Caco-2 (cell line): ENCODE measurements around the gene CCDC102B. TPM values are rescaled to one million over a fixed set of nuclear protein-coding genes. Genes with fewer than 3 reads are reported as not detected.

ENCODE experiments used
- BruUV-seq: library from RNA; stranded (reverse); fragments of 400-500 nt; replicated peaks from 2 replicates; lab custom pipeline; 2021; lab: Mats Ljungman, UMichigan
- CTCF ChIA-PET: fragments of 300-600 bp; sonication (Branson Sonifier 250); formaldehyde crosslinking; loops from one replicate; lab custom pipeline; 2022; ENCODE audit warnings: antibody characterized with exemption; lab: Charles Lee
- POLR2A ChIA-PET: fragments of 300-600 bp; sonication (Branson Sonifier 250); formaldehyde crosslinking; loops from one replicate; lab custom pipeline; 2022; ENCODE audit warnings: antibody characterized with exemption; lab: Charles Lee
- DNase-seq, 2 experiments: peaks; one replicate each; pipeline versions ENCODE4 v3.0.0 to v3.0.0-alpha.2; 2020 to 2022
- H3K27me3 ChIP-seq: replicated peaks from 2 replicates; pipeline ENCODE4 v1.6.0; 2011; ENCODE audit warnings: low read length; ENCODE audit not compliant: control insufficient read depth, insufficient read depth
- H3K36me3 ChIP-seq: 2 replicates; pipeline ENCODE4 v1.5.1; 2011; ENCODE audit warnings: low read length; ENCODE audit not compliant: control insufficient read depth, insufficient read depth
- H3K4me1 ChIP-seq: fragments of 250-450 bp; sonication (Bioruptor Pico); 2 replicates; pipeline ENCODE4 v1.5.1; 2020; ENCODE audit warnings: mild to moderate bottlenecking
- H3K4me3 ChIP-seq: 2 replicates; pipeline ENCODE4 v1.5.1; 2011; ENCODE audit warnings: low read depth, mild to moderate bottlenecking, control low read depth, low read length
- H3K9me3 ChIP-seq: fragments of 250-450 bp; sonication (Bioruptor Pico); 2 replicates; pipeline ENCODE4 v1.5.1; 2020; ENCODE audit warnings: mild to moderate bottlenecking, moderate library complexity
- H3K27ac Mint-ChIP-seq: one replicate; pipeline ENCODE4 v1.8.0; 2022; ENCODE audit warnings: mixed read lengths; ENCODE audit not compliant: unreplicated experiment
- H3K27me3 Mint-ChIP-seq: one replicate; pipeline ENCODE4 v1.8.0; 2022; ENCODE audit warnings: mixed read lengths; ENCODE audit not compliant: insufficient read depth, unreplicated experiment
- H3K36me3 Mint-ChIP-seq: one replicate; pipeline ENCODE4 v1.8.0; 2022; ENCODE audit warnings: mild to moderate bottlenecking, mixed read lengths; ENCODE audit not compliant: insufficient read depth, unreplicated experiment
- H3K4me1 Mint-ChIP-seq: one replicate; pipeline ENCODE4 v1.8.0; 2022; ENCODE audit warnings: low read depth, mixed read lengths; ENCODE audit not compliant: unreplicated experiment
- H3K4me3 Mint-ChIP-seq: one replicate; pipeline ENCODE4 v1.8.0; 2022; ENCODE audit warnings: mild to moderate bottlenecking, moderate library complexity, mixed read lengths; ENCODE audit not compliant: unreplicated experiment
- H3K9me3 Mint-ChIP-seq: one replicate; pipeline ENCODE4 v1.8.0; 2022; ENCODE audit warnings: mixed read lengths; ENCODE audit not compliant: unreplicated experiment
- CTCF ChIP-seq, 2 experiments: fragments of 200-600 bp in 1 of 2; IDR thresholded peaks; 1 replicate in 1 of 2; 2 replicates in 1 of 2; pipeline versions ENCODE4 v1.5.1 to v1.8.0; 2011 to 2022; ENCODE audit warnings: antibody characterized with exemption in 1 of 2, control low read depth in 1 of 2, inconsistent platforms in 1 of 2, low read depth in 1 of 2, low read length in 1 of 2, mild to moderate bottlenecking in 1 of 2, moderate library complexity in 1 of 2; ENCODE audit not compliant: insufficient read depth in 1 of 2, severe bottlenecking in 1 of 2, unreplicated experiment in 1 of 2
- intact Hi-C: fragments of 100-400 bp; cut with micrococcal nuclease; formaldehyde crosslinking; loops from one replicate; pipeline ENCODE4 v1.10.0; 2022; ENCODE audit not compliant: unreplicated experiment
- total RNA-seq: library from RNA; stranded (reverse); gene quantifications from 2 replicates; pipeline ENCODE4 v1.2.3, GENCODE V29; 2022

CCDC102B gene
- total RNA-seq, 1 experiment from 2014 or later, result 1.1 TPM

GRCh38 chr18:68847219-68847837 lies 49.4 kb downstream of the CCDC102B start:
- H3K36me3 ChIP-seq, result no peaks in the 10 kb centered on the region
- no peaks in the 10 kb centered on the region for H3K27me3 ChIP-seq
- no peaks in the 10 kb centered on the region for H3K4me1 ChIP-seq
- Mint-ChIP-seq H3K4me1 (no peaks in the 10 kb centered on the region), H3K9me3 (no peaks in the 10 kb centered on the region), H3K27me3 (no peaks in the 10 kb centered on the region), H3K36me3 (no peaks in the 10 kb centered on the region), H3K27ac (no peak overlapping the region), H3K4me3 (no peak overlapping the region)
- TF ChIP-seq CTCF (IDR thresholded peaks at IDR 0.05; ENCODE audit: insufficient read depth in 1 of 2, low read depth in 1 of 2, low read length in 1 of 2, severe bottlenecking in 1 of 2, unreplicated experiment in 1 of 2), result peak in 1 of 2 experiments; percentile 43
- no peaks in the 10 kb centered on the region for H3K9me3 ChIP-seq
- intact Hi-C loops, result loop anchor here (2.0 to 10.0 kb wide), 2 partner anchors 77 to 1237 kb away; no protein-coding TSS in a partner anchor
- CTCF ChIA-PET, result no interaction called here
- peak in 1 of 2 experiments; percentile 1 for DNase-seq
- H3K4me3 ChIP-seq, result no peak overlapping the region
- POLR2A ChIA-PET, result no interaction called here
- BruUV-seq, result no TSS peak

- no peaks in the 10 kb centered on the region for H3K9me3 Mint-ChIP-seq
- POLR2A ChIA-PET, result no interaction called here
- H3K4me3 Mint-ChIP-seq, result no peak overlapping the region
- H3K4me1 ChIP-seq, result no peaks in the 10 kb centered on the region
- H3K27me3 ChIP-seq, result no peaks in the 10 kb centered on the region
- H3K36me3 ChIP-seq, result no peaks in the 10 kb centered on the region
- BruUV-seq, result no TSS peak
- DNase-seq, result no peak
- no peak overlapping the region for H3K27ac Mint-ChIP-seq
- no peak for TF ChIP-seq CTCF (IDR thresholded peaks at IDR 0.05; ENCODE audit: insufficient read depth in 1 of 2, low read depth in 1 of 2, low read length in 1 of 2, severe bottlenecking in 1 of 2, unreplicated experiment in 1 of 2)
- H3K27me3 Mint-ChIP-seq, result no peaks in the 10 kb centered on the region
- intact Hi-C loops, result loop anchor here (10.0 kb wide), 1 partner anchor 1237 kb away; no protein-coding TSS in a partner anchor
- H3K4me3 ChIP-seq, result no peak overlapping the region
- no peaks in the 10 kb centered on the region for H3K36me3 Mint-ChIP-seq
- H3K9me3 ChIP-seq, result no peaks in the 10 kb centered on the region
- H3K4me1 Mint-ChIP-seq, result no peaks in the 10 kb centered on the region
- CTCF ChIA-PET, result no interaction called here
These were observed 50.4 kb downstream of the CCDC102B start for GRCh38 chr18:68848242-68848641.

- Mint-ChIP-seq H3K36me3 (no peaks in the 10 kb centered on the region), H3K27ac (no peak overlapping the region), H3K4me1 (no peaks in the 10 kb centered on the region), H3K4me3 (no peak overlapping the region), H3K9me3 (no peaks in the 10 kb centered on the region), H3K27me3 (no peaks in the 10 kb centered on the region)
- ChIA-PET CTCF (no interaction called here), POLR2A (no interaction called here)
- intact Hi-C loops, result no loop called here
- DNase-seq, result no peak
- TF ChIP-seq CTCF (IDR thresholded peaks at IDR 0.05; ENCODE audit: insufficient read depth in 1 of 2, low read depth in 1 of 2, low read length in 1 of 2, severe bottlenecking in 1 of 2, unreplicated experiment in 1 of 2), result no peak
- Histone ChIP-seq H3K9me3 (no peaks in the 10 kb centered on the region), H3K27me3 (no peaks in the 10 kb centered on the region), H3K4me3 (no peak overlapping the region), H3K36me3 (no peaks in the 10 kb centered on the region), H3K4me1 (no peaks in the 10 kb centered on the region)
- BruUV-seq, result no TSS peak
These were observed 57.0 kb downstream of the CCDC102B start for GRCh38 chr18:68854786-68855391.
